Left renal cortex interstitium (tissue), 4 donors: ENCODE measurements around the gene FUT8. TPM values are rescaled to one million over a fixed set of nuclear protein-coding genes. Genes with fewer than 3 reads are reported as not detected.

Source experiments
- DNase-seq, 4 donors: peaks; one replicate each; pipeline ENCODE4 v3.0.0-alpha.2; 2013; ENCODE audit warnings: low read depth in 4 of 4, low spot score in 2 of 4, missing footprints in 1 of 4
- polyA plus RNA-seq, 4 donors: library from polyadenylated mRNA; unstranded; fragments of 120-200 nt; gene quantifications; one replicate each; pipeline ENCODE4 v1.2.1, GENCODE V29; 2013; ENCODE audit not compliant: insufficient read length in 4 of 4

Gene FUT8
- 10 to 100 TPM; 14.8 to 22.0 (median 18.7) TPM for polyA plus RNA-seq

GRCh38 chr14:65412032-65412846 is at the start of gene FUT8:
Gene FUT8, plus strand, starts transcription at chr14:65412730. Its CDS starts 148,834 bp downstream, at chr14:65561564.
- DNase-seq: peak; percentile 68 to 89 (median 80)

DNA sequence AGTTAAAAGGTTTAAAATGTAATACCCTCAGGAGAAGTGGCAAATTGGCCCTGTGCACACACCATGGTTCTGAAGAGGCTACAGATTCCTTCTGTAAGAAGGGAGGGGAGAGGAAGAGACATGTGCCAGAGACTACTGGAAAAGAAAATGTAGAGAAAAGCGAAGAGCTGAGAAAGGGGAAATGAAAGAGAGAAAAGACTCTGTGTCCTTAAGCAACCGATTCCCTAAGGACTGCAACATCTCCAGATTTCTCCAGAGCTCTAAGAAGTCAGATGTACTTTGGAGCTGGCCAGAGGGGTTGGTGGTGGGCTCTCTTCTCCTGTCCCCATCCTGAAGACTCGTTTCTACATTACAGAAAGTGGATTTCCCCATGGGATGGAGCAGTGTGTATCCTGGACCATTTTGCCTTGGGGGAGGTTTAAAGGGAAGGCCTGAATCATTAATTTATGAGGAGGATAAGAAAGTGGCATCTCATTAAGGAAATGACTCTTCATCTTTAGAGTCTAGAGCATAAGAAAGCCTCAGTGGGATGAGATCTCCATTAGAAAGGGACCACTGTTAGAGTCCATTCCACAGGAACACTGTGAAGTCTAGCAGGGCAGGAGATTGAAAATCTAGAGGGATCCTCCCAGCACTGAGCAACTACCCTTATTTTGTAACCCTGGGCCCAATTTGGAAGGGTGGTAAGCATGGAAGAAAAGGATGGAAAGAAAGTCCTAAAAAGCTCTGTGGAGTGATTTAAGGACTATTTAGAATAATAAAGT is 45.5 kb upstream of the FUT8 start:
- no peak for DNase-seq

DNA sequence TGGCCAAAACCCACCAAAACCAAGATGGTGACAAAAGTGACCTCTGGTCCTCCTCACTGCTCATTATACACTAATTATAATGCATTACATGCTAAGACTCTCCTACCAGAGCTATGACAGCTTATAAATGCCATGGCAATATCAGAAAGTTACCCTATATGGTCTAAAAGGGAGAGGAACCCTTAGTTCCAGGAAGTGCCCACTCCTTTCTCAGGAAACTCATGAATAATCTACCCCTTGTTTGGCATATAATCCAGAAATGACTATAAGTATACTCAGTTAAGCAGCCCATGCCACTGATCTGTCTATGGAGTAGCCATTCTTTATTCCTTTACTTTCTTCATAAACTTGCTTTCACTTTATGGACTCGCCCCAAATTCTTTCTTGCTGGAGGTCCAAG is 43.0 kb upstream of the FUT8 start:
- no peak for DNase-seq

GRCh38 chr14:65370801-65371248 is 41.7 kb upstream of the FUT8 start:
- DNase-seq: no peak

- DNase-seq: no peak
Observed at GRCh38 chr14:65371784-65372183, 40.7 kb upstream of the FUT8 start.

DNA sequence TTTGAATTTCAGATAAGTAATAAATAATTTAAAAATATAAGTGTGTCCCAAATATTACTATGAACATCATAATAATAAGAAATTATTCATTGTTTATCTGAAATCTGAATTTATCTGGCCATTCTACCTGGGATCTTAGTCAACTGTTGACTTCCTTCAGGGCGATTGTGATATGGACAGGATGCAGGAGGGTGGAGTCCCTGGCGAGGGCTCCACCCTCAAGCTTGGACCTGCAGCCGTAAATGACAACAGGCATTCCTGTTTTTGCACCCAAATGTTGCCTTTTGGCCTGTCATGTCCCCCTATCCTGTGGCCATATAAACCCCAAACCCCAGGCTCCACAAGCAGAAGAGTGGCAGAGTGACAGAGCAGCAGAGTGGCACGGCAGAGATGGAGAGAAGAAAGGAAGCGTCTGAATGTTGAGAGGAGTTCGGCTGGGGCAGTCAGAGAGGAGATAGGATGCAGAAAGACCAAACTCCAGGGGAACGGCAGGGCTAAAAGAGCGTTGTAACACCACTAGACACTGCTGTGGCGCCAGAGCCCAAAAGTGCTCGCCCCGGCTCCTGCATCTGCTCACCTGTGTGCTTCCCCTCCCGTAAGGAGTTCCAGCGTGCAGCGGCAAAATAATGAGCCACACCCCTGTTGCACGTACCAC is 39.4 kb upstream of the FUT8 start:
- no peak for DNase-seq

GRCh38 chr14:65373671-65374039 is 38.9 kb upstream of the FUT8 start:
- DNase-seq: no peak

DNA sequence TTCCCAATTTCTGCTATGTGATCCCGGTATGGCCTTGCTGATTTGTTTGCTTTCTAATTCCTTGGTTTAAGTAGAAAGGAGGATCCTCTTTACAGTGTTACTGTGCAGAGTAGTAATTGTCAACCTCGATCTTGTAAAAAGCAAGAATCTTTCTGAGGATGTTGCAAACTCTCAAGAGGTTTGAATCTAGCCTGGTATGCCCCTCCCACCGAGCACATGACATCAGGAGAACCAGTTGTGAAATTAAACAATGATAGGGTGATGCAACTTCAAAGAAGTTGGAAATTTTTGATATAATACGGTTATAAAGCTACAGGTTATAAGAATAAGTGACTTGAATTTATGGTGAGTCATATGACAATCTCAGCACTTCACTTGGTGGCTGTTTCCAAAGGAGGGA is 35.0 kb upstream of the FUT8 start:
- DNase-seq: no peak

- no peak for DNase-seq
Observed at GRCh38 chr14:65382586-65382985, 29.9 kb upstream of the FUT8 start.

DNA sequence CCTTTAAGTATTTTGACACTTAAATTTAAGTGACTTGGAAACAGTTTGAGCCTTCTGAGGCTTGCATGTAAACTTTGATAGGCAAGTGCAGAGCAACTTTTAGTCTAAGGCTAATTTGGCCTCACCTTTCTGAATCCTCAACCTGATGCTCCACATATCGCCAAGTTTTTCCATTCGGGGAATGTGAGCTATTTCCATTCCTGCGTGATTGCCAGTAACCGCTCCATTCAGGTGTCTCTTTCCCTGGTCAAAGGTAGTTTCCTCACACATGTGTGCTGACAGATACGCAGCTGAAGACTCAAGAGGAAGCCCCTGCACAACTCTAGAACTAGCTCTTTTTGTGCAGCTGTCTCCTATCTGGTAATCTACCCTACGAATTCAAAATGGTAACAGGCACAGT is 25.4 kb upstream of the FUT8 start:
- DNase-seq: no peak

GRCh38 chr14:65387628-65388027 is 24.9 kb upstream of the FUT8 start:
- DNase-seq: no peak

DNA sequence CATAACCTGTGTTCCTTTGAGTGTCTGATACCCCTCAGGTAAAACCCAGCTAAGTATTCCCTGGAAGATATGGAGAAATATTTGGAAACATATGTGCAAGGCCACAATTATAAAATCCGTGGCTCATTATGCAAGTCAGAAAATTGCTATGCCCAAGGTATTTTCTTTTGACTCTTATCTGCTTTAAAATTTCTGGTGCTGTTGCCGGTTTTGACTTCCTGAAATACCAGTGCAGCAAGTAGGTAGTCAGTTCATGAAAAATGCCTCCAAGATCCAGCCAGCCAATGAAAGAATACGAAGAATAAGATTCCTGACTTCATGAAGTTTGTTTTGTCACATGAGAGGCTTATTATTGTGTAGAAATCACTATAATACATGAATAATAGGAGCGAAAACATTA is 20.2 kb upstream of the FUT8 start:
- DNase-seq: no peak

DNA sequence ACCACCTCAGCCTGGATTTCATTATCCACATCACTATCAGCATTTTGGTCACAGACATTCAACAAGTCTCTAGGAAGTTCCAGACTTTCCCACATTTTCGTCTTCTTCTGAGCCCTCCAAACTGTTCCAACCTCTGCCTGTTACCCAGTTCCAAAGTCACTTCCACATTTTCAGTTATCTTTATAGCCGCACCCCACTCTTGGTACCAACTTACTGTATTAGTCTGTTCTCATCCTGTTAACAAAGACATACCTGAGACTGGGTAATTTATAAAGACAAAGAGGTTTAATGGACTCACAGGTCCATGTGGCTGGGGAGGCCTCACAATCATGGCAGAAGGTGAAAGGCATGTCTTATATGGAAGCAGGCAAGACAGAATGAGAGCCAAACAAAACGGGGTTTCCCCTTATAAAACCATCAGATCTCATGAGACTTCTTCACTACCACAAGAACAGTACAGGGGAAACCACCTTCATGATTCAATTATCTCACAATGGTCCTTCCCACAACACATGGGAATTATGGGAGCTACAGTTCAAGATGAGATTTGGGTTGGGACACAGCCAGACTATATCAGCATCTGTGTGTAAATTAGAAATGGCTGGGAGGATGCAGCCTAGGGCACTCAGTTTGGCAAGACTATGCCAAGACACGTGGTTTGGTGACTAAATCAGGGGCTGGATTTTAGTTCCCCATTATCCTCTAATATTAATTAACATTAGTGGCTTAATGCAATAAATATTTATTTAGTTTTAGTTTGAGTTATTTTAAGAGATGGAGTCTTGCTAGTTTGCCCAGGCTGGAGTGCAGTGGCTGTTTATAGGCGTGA is 16.2 kb upstream of the FUT8 start:
- DNase-seq: no peak

GRCh38 chr14:65403231-65403630 is 9.3 kb upstream of the FUT8 start:
- no peak for DNase-seq

GRCh38 chr14:65408113-65408512 is 4.4 kb upstream of the FUT8 start:
- no peak for DNase-seq

- DNase-seq: no peak
Observed at GRCh38 chr14:65410640-65411039, 1.9 kb upstream of the FUT8 start.

DNA sequence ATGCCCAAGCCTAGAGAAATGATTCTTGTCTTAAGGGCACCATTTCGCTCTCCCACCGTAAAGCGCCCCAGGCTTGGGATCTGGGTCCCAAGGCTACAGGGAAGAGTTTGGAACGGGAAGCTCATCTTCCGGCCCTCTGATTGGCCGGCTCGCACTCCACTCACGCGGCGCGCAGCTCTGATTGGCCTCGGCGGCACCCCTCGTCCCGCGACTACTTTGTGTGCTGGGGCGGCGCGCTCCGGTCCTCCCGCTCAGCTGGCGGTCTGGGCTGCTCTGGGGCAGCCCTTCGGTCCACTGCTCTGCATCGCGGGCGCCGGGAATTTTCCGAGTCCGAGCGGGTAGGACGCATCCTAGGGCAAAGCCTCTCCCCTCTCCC is 886 bp upstream of the FUT8 start:
- peak; percentile 66 to 86 (median 72) for DNase-seq

DNA sequence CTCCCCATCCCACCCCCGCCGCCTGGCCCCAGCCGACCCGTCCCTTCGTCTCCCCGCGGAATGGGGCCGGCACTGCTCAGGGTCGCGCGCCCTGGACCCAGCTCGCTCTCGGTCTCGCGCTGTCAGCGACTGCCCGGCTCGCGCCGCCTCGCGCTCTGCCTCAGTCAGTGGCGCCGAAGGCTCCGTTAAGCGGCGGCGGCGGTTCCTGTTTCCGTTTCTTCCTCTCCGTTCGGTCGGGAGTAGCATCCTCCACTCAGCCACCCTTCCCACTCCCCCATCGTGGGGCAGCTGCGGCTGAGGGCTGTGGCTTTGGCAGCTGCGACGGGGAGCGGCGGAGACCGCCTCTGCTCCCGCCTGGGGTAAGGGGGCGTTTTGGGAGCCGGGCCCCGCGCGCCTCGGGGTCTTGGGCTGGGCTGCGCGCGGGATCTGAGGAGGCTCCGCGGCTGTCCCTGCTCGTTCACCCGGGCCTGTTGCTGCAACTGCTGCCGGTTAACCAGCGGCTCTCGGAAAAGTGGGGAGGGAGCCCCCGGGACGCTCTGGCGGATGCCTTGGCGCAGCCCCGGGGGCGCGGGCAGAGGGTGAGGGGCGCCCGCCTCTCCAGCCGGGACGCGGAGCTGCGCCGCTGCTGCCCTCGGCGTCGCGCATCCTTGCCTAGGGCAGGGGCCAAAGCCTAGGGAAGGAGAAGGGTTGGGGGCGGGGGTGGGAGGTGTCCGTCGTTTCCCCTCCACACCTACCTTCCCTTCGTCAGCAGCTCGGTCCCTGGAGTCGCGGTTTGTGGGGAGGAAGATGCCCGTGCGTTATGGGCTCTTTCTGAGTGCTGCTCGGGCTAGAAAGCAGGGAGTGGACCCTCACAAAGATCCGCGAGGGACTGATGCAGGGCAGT is 567 bp downstream of the FUT8 start:
- peak; percentile 38 to 50 (median 41) for DNase-seq

- no peak for DNase-seq
Observed at GRCh38 chr14:65413739-65414045, 1.2 kb downstream of the FUT8 start.
